Astrocyte (in vitro differentiated cells and primary cell): ENCODE measurements around the gene CD2.

Experiments used
- CTCF ChIP-seq: IDR thresholded peaks from 2 replicates; pipeline ENCODE4 v1.5.1; 2011; ENCODE audit warnings: low read depth, mild to moderate bottlenecking, inconsistent platforms, low read length, moderate library complexity; ENCODE audit not compliant: insufficient read depth
- EZH2 ChIP-seq: IDR thresholded peaks from 2 replicates; pipeline ENCODE4 v1.6.1; 2012; ENCODE audit warnings: mild to moderate bottlenecking, low read length, inconsistent platforms; ENCODE audit not compliant: insufficient read depth

DNA sequence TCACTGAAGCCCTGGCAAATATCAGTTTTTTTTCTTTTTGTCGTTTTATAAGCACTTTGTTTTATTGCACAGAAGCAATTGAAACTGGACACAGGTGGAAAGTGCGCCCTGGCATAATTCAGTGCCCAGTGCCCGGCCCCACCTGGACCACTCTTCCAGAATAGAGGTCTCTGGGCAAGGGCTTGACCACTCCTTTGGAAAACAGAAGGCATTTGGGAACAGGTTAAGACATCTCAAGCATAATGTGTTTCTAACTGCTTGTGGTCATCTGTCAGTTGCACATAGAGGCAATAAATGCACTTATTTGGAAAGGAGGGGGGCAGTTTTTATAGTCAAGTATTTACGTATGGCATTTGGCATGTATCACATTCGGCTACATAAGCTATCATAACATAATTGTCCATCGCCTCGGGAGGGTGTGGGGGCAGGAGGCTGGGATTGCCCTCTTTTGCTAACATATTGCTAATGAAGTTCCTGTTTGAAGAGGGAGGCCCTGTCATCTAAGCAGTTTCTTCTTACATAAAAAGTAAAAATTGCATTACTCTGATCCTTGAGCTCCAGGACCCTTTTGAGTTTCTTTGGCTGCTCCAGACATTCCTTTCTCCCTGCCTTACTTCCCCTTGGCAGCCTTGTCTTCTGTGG is 14.7 kb upstream of the CD2 start:
- TF ChIP-seq CTCF = no peak
- TF ChIP-seq EZH2 = no peak
